SU-DHL-6 (cell line): Measurements from ENCODE around the gene LALBA.
"Not testable (repeated sequence)": the region's sequence is repeated elsewhere in the genome, so short reads cannot be mapped to it uniquely, and the experiment has no call there.

Experiments
- H2AFZ ChIP-seq: fragments of 200-600 bp; sonication (generic); 2 replicates; pipeline ENCODE4 v1.6.1; 2014; ENCODE audit warnings: low read depth, mild to moderate bottlenecking, moderate library complexity, mixed read lengths, antibody characterized with exemption, low read length; ENCODE audit not compliant: severe bottlenecking
- H3F3A ChIP-seq: fragments of 200-600 bp; shearing (Covaris generic); 2 replicates; pipeline ENCODE4 v1.6.0; 2016; ENCODE audit warnings: antibody characterized with exemption, mild to moderate bottlenecking; ENCODE audit not compliant: insufficient read depth
- H3K27ac ChIP-seq: fragments of 200-600 bp; sonication (generic); 2 replicates; pipeline ENCODE4 v1.5.1; 2016; ENCODE audit warnings: low read depth, mild to moderate bottlenecking, low read length, moderate library complexity, mixed read lengths
- H3K27me3 ChIP-seq: fragments of 200-600 bp; sonication (generic), shearing (Covaris generic); 2 replicates; pipeline ENCODE4 v1.6.0; 2014; ENCODE audit warnings: mild to moderate bottlenecking, low read length
- H3K36me3 ChIP-seq: fragments of 200-600 bp; sonication (generic); 2 replicates; pipeline ENCODE4 v1.6.1; 2014; ENCODE audit warnings: mild to moderate bottlenecking, low read length, mixed read lengths
- H3K4me2 ChIP-seq: fragments of 300-600, 200-600 bp; shearing (Covaris generic), sonication (generic); 2 replicates; pipeline ENCODE4 v1.6.0; 2014; ENCODE audit warnings: low read length, low read depth, mild to moderate bottlenecking; ENCODE audit not compliant: poor library complexity, severe bottlenecking
- H3K4me3 ChIP-seq: fragments of 200-600 bp; sonication (generic); 2 replicates; pipeline ENCODE4 v1.5.1; 2014; ENCODE audit warnings: antibody characterized with exemption, low read length, mild to moderate bottlenecking, mixed read lengths; ENCODE audit not compliant: insufficient read depth, poor library complexity, severe bottlenecking
- H3K79me2 ChIP-seq: fragments of 200-600 bp; sonication (generic); 2 replicates; pipeline ENCODE4 v1.6.1; 2014; ENCODE audit warnings: mild to moderate bottlenecking, low read length, moderate library complexity; ENCODE audit not compliant: insufficient read depth
- H3K9ac ChIP-seq: fragments of 200-600 bp; sonication (generic); 2 replicates; pipeline ENCODE4 v1.7.0; 2014; ENCODE audit warnings: mild to moderate bottlenecking, low read length
- H3K9me2 ChIP-seq: fragments of 200-600 bp; sonication (generic); replicated peaks from 2 replicates; pipeline ENCODE4 v1.6.1; 2014; ENCODE audit warnings: low read length; ENCODE audit not compliant: insufficient read depth
- H3K9me3 ChIP-seq: fragments of 200-600 bp; sonication (generic); 2 replicates; pipeline ENCODE4 v1.6.1; 2014; ENCODE audit warnings: low read length, mixed read lengths; ENCODE audit not compliant: insufficient read depth
- H4K20me1 ChIP-seq: fragments of 200-600 bp; sonication (generic); 2 replicates; pipeline ENCODE4 v1.6.1; 2014; ENCODE audit warnings: low read depth, mild to moderate bottlenecking, antibody characterized with exemption, low read length, moderate library complexity, mixed read lengths
- CTCF ChIP-seq: fragments of 200-600 bp; sonication (generic); IDR thresholded peaks from one replicate; pipeline ENCODE4 v1.5.1; 2017; ENCODE audit warnings: antibody characterized with exemption, mild to moderate bottlenecking, low read length, moderate library complexity; ENCODE audit not compliant: insufficient read depth, poor library complexity, severe bottlenecking
- EZH2phosphoT487 ChIP-seq: fragments of 200-600 bp; sonication (generic), shearing (Covaris generic); conservative IDR thresholded peaks from 2 replicates; pipeline ENCODE4 v1.6.1; 2018; ENCODE audit warnings: mild to moderate bottlenecking, antibody characterized with exemption, low read length, moderate library complexity, mixed read lengths

Gene LALBA

GRCh38 chr12:48532601-48533000, 37.2 kb downstream of the LALBA start:
- H3K27ac ChIP-seq: no peak overlapping the region

GRCh38 chr12:48527891-48528670, 41.8 kb downstream of the LALBA start:
- H3K27ac ChIP-seq: no peak overlapping the region

More at GRCh38 chr12:48532601-48533000, 37.2 kb downstream of the LALBA start:
- no peaks in the 10 kb centered on the region for H3K36me3 ChIP-seq
- H4K20me1 ChIP-seq: no peaks in the 10 kb centered on the region
- no peak overlapping the region for H2AFZ ChIP-seq
- TF ChIP-seq CTCF: no peak
- no peak for TF ChIP-seq EZH2phosphoT487
- no peak overlapping the region for H3K9ac ChIP-seq
- no peaks in the 10 kb centered on the region for H3F3A ChIP-seq
- H3K9me3 ChIP-seq: no peaks in the 10 kb centered on the region
- no peaks in the 10 kb centered on the region for H3K27me3 ChIP-seq
- H3K79me2 ChIP-seq: no peaks in the 10 kb centered on the region
- H3K4me3 ChIP-seq: no peak overlapping the region
- no peaks in the 10 kb centered on the region for H3K9me2 ChIP-seq
- no peak overlapping the region for H3K4me2 ChIP-seq

GRCh38 chr12:48525332-48525731, 44.5 kb downstream of the LALBA start, which contains the start of gene OR8S1:
Gene OR8S1 (plus strand): TSS chr12:48525632. CDS start chr12:48525632, 0 bp downstream.
- H2AFZ ChIP-seq: no peak within 1 kb of the TSS
- no peaks in the 10 kb centered on the region for H3F3A ChIP-seq
- H3K4me3 ChIP-seq: no peak within 1 kb of the TSS
- H3K9me2 ChIP-seq: no peaks in the 10 kb centered on the region
- H3K4me2 ChIP-seq: no peak within 1 kb of the TSS
- H4K20me1 ChIP-seq: no peaks in the 10 kb centered on the region
- no peak for TF ChIP-seq EZH2phosphoT487
- no peak for TF ChIP-seq CTCF
- H3K27ac ChIP-seq: no peak within 1 kb of the TSS
- no peaks in the 10 kb centered on the region for H3K9me3 ChIP-seq
- H3K79me2 ChIP-seq: no peaks in the 10 kb centered on the region
- H3K27me3 ChIP-seq: no peaks in the 10 kb centered on the region
- no peak within 1 kb of the TSS for H3K9ac ChIP-seq
- H3K36me3 ChIP-seq: no peaks in the 10 kb centered on the region

More at GRCh38 chr12:48527891-48528670, 41.8 kb downstream of the LALBA start:
- TF ChIP-seq CTCF: no peak
- no peak for TF ChIP-seq EZH2phosphoT487
- no peak overlapping the region for H3K4me3 ChIP-seq
- no peaks in the 10 kb centered on the region for H3K9me2 ChIP-seq
- H4K20me1 ChIP-seq: no peaks in the 10 kb centered on the region
- no peaks in the 10 kb centered on the region for H3K79me2 ChIP-seq
- no peak overlapping the region for H3K9ac ChIP-seq
- H3K4me2 ChIP-seq: no peak overlapping the region
- H2AFZ ChIP-seq: no peak overlapping the region
- H3K36me3 ChIP-seq: no peaks in the 10 kb centered on the region
- H3K9me3 ChIP-seq: no peaks in the 10 kb centered on the region
- no peaks in the 10 kb centered on the region for H3K27me3 ChIP-seq
- H3F3A ChIP-seq: no peaks in the 10 kb centered on the region

GRCh38 chr12:48520381-48520780, 49.5 kb downstream of the LALBA start:
- H4K20me1 ChIP-seq, H3K9ac ChIP-seq, H3K79me2 ChIP-seq, H3K27ac ChIP-seq, H3K4me2 ChIP-seq, H3F3A ChIP-seq, H2AFZ ChIP-seq, H3K9me3 ChIP-seq, H3K27me3 ChIP-seq, H3K36me3 ChIP-seq, H3K4me3 ChIP-seq, H3K9me2 ChIP-seq: not testable (repeated sequence)
